A673 (cell line): ENCODE data around the gene AGBL4.

Experiments used
- CTCF ChIP-seq: fragments of 300-800, 200-600 bp; sonication (generic); conservative IDR thresholded peaks from 2 replicates; pipeline ENCODE4 v1.5.1; 2017; ENCODE audit warnings: low read depth, mild to moderate bottlenecking, antibody characterized with exemption, low read length, moderate library complexity, mixed read lengths
- EZH2 ChIP-seq: fragments of 200-600 bp; sonication (generic); IDR thresholded peaks from 2 replicates; pipeline ENCODE4 v1.6.1; 2017; ENCODE audit warnings: borderline replicate concordance, low read depth, mild to moderate bottlenecking, mixed read lengths, antibody characterized with exemption, low read length; ENCODE audit not compliant: poor library complexity, severe bottlenecking

GRCh38 chr1:48875552-48876329 is 1148.0 kb downstream of the AGBL4 start:
- TF ChIP-seq CTCF (no peak), EZH2 (no peak)
